ENCODE measurements around the gene PRRC1.

PRRC1 gene

GRCh38 chr5:127582773-127583370 lies 65.4 kb downstream of the PRRC1 start:
- peak in 1 of 2 donors; percentile 16 for DNase-seq

- peak; percentile 8 to 16 for DNase-seq
Observed at GRCh38 chr5:127583866-127584265, 66.4 kb downstream of the PRRC1 start.

GRCh38 chr5:127585661-127586060 lies 68.2 kb downstream of the PRRC1 start:
- no peak for DNase-seq

GRCh38 chr5:127586066-127586770 lies 68.8 kb downstream of the PRRC1 start:
- DNase-seq = no peak

GRCh38 chr5:127586811-127587210 lies 69.4 kb downstream of the PRRC1 start:
- no peak for DNase-seq

- no peak for DNase-seq
Observed at GRCh38 chr5:127587246-127587917, 69.9 kb downstream of the PRRC1 start.

- no peak for DNase-seq
Observed at GRCh38 chr5:127588368-127588767, 70.9 kb downstream of the PRRC1 start.

GRCh38 chr5:127589309-127590030 lies 72.0 kb downstream of the PRRC1 start:
- no peak for DNase-seq

- no peak for DNase-seq
Observed at GRCh38 chr5:127590156-127590722, 72.8 kb downstream of the PRRC1 start.

GRCh38 chr5:127595484-127596368 lies 78.3 kb downstream of the PRRC1 start:
- no peak for DNase-seq

GRCh38 chr5:127596501-127596900 lies 79.1 kb downstream of the PRRC1 start:
- DNase-seq = no peak

GRCh38 chr5:127599320-127599719 lies 81.9 kb downstream of the PRRC1 start:
- DNase-seq = no peak

- no peak for DNase-seq
Observed at GRCh38 chr5:127599847-127600246, 82.4 kb downstream of the PRRC1 start.

GRCh38 chr5:127601111-127601510 lies 83.7 kb downstream of the PRRC1 start:
- no peak for DNase-seq

GRCh38 chr5:127601601-127602000 lies 84.2 kb downstream of the PRRC1 start:
- DNase-seq = no peak

GRCh38 chr5:127602481-127602880 lies 85.0 kb downstream of the PRRC1 start:
- no peak for DNase-seq

- DNase-seq = no peak
Observed at GRCh38 chr5:127602896-127603844, 85.7 kb downstream of the PRRC1 start.

Measured in inflammatory macrophage treated with lipopolysaccharide for 1 hour (primary cell).